Large intestine (tissue), 3 donors: ENCODE results near the gene FAF2. TPM values are rescaled to one million over a fixed set of nuclear protein-coding genes. Genes with fewer than 3 reads are reported as not detected.
A peak's percentile ranks its signal among the peaks of the same experiment; 100 is the strongest.

Source experiments
- DNase-seq, 2 donors: peaks; one replicate each; pipeline versions ENCODE4 v3.0.0 to v3.0.0-alpha.2; 2013
- H3K27ac ChIP-seq: one replicate; pipeline ENCODE4 v1.5.1; 2013; ENCODE audit warnings: low read length
- H3K27me3 ChIP-seq: 2 replicates; pipeline ENCODE4 v1.6.1; 2013; ENCODE audit warnings: low read length; ENCODE audit not compliant: control insufficient read depth, insufficient read depth
- H3K36me3 ChIP-seq: 2 replicates; pipeline ENCODE4 v1.6.1; 2013; ENCODE audit warnings: low read length; ENCODE audit not compliant: control insufficient read depth, insufficient read depth
- H3K4me1 ChIP-seq: one replicate; pipeline ENCODE4 v1.6.1; 2013; ENCODE audit warnings: low read length; ENCODE audit not compliant: control insufficient read depth, insufficient read depth
- H3K4me3 ChIP-seq: one replicate; pipeline ENCODE4 v1.5.1; 2013; ENCODE audit warnings: low read length
- H3K9me3 ChIP-seq: one replicate; pipeline ENCODE4 v1.6.1; 2013; ENCODE audit warnings: mild to moderate bottlenecking, low read depth, low read length, moderate library complexity; ENCODE audit not compliant: control insufficient read depth
- WGBS: methylation state at CpG from one replicate; pipeline ENCODE4 v1.1.5; 2013; ENCODE audit warnings: low lambda C conversion rate; ENCODE audit not compliant: insufficient coverage; 5-methylcytosine and 5-hydroxymethylcytosine counted together
- polyA plus RNA-seq: library from polyadenylated mRNA; unstranded; fragments of 120-200 nt; gene quantifications from one replicate; pipeline ENCODE4 v1.2.1, GENCODE V29; 2013

FAF2 gene
- polyA plus RNA-seq, 1 donor = 50.9 TPM

GRCh38 chr5:176408590-176408989, 39.6 kb upstream of the FAF2 start:
- DNase-seq = no peak
- no peak overlapping the region for H3K4me3 ChIP-seq
- peaks cover 18% of the 10 kb centered on the region for H3K4me1 ChIP-seq
- H3K27ac ChIP-seq = no peak overlapping the region
- no CpG with 5 or more reads among the region's 5 CpGs for WGBS
- H3K27me3 ChIP-seq = no peaks in the 10 kb centered on the region
- no peaks in the 10 kb centered on the region for H3K9me3 ChIP-seq
- peaks cover 51% of the 10 kb centered on the region for H3K36me3 ChIP-seq

DNA sequence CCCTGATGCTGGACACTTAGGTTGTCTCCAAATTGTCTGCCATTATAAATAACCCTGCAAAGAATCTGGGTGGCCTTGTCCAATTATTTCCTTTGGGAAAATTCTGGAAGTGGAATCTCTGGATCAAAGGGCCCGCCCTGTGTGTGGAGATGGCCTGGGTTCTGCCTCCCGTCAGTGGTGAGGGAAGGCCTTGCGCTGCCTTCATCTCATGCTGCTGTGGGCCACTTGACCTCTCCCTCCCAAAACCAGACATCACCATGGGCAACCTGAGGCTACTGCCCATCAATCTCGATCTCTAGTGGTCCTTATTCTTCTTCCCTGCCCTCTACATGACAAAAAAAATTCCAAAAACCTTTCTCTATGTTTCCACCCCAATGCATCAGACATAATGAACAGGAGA, 38.4 kb upstream of the FAF2 start:
- no peak overlapping the region for H3K27ac ChIP-seq
- 100% methylated on average over 1 of the region's 4 CpGs for WGBS
- no peaks in the 10 kb centered on the region for H3K9me3 ChIP-seq
- H3K36me3 ChIP-seq = peaks cover 51% of the 10 kb centered on the region
- no peak for DNase-seq
- no peaks in the 10 kb centered on the region for H3K27me3 ChIP-seq
- no peak overlapping the region for H3K4me3 ChIP-seq
- peaks cover 8% of the 10 kb centered on the region for H3K4me1 ChIP-seq

- H3K36me3 ChIP-seq = peaks cover 48% of the 10 kb centered on the region
- no peak overlapping the region for H3K4me3 ChIP-seq
- DNase-seq = no peak
- H3K27me3 ChIP-seq = no peaks in the 10 kb centered on the region
- WGBS = no CpG with 5 or more reads among the region's 5 CpGs
- H3K27ac ChIP-seq = no peak overlapping the region
- H3K9me3 ChIP-seq = no peaks in the 10 kb centered on the region
- H3K4me1 ChIP-seq = peaks cover under 1% of the 10 kb centered on the region
Measured at GRCh38 chr5:176410486-176411180, 37.6 kb upstream of the FAF2 start.

DNA sequence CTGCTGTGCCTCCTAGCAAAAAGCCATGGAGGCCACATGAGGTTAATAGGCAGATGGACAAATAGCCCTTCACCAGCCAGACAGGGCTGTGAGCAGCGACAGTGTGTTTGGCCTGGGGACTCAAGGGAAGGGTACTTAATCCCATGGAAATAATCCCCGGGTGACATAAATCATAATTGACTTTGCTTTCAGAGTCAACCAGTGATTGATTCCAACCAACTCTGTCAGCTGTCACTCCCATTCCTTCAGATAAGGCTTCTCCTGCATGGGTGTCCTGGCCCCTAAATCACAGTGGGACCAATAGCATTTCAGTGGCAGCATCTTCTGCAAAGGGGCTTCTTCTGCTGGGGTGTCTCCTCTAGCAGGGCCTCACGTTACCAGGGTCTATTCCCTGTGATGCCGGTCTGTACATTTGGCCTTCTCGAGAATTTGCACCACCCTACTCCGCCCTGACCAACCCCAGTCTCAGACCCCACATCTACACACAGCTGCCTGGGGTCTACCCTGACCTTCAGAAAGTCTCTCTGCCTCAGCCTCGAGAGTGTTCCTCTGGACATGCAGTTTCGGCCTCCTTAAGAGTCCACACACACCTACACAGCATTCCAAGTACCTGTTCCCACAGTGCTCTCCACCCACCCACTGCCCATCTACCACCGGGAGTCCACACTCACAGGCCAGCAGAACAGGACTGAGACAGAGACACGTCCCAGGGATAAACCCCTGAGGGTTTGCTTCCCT, 35.5 kb upstream of the FAF2 start:
- H3K4me3 ChIP-seq = no peak overlapping the region
- H3K4me1 ChIP-seq = peaks cover 12% of the 10 kb centered on the region
- H3K27me3 ChIP-seq = no peaks in the 10 kb centered on the region
- peaks cover 28% of the 10 kb centered on the region for H3K36me3 ChIP-seq
- WGBS = no CpG with 5 or more reads among the region's 10 CpGs
- DNase-seq = no peak
- H3K27ac ChIP-seq = no peak overlapping the region
- no peaks in the 10 kb centered on the region for H3K9me3 ChIP-seq

GRCh38 chr5:176413255-176413565, 35.0 kb upstream of the FAF2 start:
- no peak for DNase-seq
- H3K4me1 ChIP-seq = peaks cover 17% of the 10 kb centered on the region
- no CpG with 5 or more reads among the region's 2 CpGs for WGBS
- H3K36me3 ChIP-seq = peaks cover 24% of the 10 kb centered on the region
- H3K9me3 ChIP-seq = no peaks in the 10 kb centered on the region
- no peak overlapping the region for H3K27ac ChIP-seq
- no peaks in the 10 kb centered on the region for H3K27me3 ChIP-seq
- H3K4me3 ChIP-seq = no peak overlapping the region

DNA sequence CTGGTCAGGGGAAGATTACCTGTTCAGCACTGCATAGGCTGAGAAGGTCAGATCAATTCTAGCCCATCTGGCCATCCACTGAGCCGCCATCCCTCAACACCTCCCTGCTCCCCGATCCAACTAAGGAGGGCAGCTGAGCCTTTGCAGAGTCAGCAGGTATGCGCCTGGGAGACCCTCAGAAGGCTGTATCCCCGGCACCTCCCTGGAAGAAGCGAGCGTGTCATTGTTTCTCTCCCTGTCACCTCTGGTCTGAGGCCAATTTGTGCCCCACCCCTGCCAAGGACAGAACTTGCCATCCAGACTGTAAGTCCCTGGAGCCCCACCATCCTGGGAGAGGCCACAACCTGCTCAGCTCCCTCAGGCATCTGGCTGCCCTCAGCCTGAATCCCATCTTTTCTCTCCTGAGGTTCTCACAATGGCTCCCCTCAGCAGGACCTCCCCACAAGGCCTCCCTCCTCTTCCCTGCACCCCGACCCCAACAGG, 34.4 kb upstream of the FAF2 start:
- H3K9me3 ChIP-seq = no peaks in the 10 kb centered on the region
- DNase-seq = no peak
- H3K27ac ChIP-seq = no peak overlapping the region
- H3K36me3 ChIP-seq = peaks cover 22% of the 10 kb centered on the region
- peak overlapping the region; percentile 87 for H3K4me3 ChIP-seq
- no peaks in the 10 kb centered on the region for H3K27me3 ChIP-seq
- no CpG with 5 or more reads among the region's 7 CpGs for WGBS
- H3K4me1 ChIP-seq = peaks cover 17% of the 10 kb centered on the region

- H3K4me1 ChIP-seq = peaks cover 17% of the 10 kb centered on the region
- no peak for DNase-seq
- no peaks in the 10 kb centered on the region for H3K9me3 ChIP-seq
- H3K27me3 ChIP-seq = no peaks in the 10 kb centered on the region
- H3K36me3 ChIP-seq = peaks cover 18% of the 10 kb centered on the region
- H3K4me3 ChIP-seq = peak overlapping the region; percentile 87
- WGBS = 60% methylated on average over 2 of the region's 3 CpGs
- no peak overlapping the region for H3K27ac ChIP-seq
Measured at GRCh38 chr5:176414704-176415103, 33.5 kb upstream of the FAF2 start.

DNA sequence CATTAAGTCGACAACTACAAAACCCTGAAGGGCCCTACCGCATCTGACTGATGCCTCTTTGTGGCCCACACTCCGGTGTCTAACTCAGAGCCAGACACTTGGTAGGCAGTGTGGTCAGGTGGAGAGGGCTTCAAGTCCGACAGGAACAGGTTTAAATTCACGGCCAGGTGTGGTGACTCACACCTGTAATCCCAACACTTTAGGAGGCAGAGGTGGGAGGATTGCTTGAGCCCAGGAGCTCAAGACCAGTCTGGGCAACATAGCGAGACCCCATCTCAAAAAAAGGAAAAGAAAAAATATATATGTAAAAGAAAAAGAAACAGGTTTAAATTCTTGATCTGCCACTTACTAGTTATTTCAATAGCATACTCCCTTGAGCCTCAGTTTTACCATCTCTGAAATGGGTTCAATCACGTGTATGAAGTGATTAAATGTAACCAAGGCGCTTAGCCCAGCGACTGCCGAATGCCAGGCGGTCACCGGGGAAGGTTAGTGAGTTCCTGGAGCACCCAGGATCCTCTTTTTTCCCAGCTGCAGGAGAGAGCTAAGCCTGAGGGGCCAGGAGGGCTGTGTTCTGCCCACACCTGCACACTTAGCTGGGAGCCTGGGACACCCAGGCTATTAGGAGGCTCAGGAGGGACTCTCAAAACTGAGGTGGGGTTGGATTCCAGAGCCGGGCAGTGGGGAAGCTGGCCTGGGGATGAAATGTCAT, 32.8 kb upstream of the FAF2 start:
- no peak for DNase-seq
- no CpG with 5 or more reads among the region's 13 CpGs for WGBS
- Histone ChIP-seq H3K27me3 (no peaks in the 10 kb centered on the region), H3K4me3 (peak overlapping the region; percentile 87), H3K36me3 (peaks cover 12% of the 10 kb centered on the region), H3K27ac (peak overlapping the region; percentile 77), H3K9me3 (peaks cover 4% of the 10 kb centered on the region), H3K4me1 (peaks cover 17% of the 10 kb centered on the region)

GRCh38 chr5:176415952-176416924, 31.9 kb upstream of the FAF2 start, which contains the start of gene CLTB:
Gene CLTB, minus strand, starts transcription at chr5:176416539. Its CDS starts 176 bp downstream, at chr5:176416363.
- peaks cover 17% of the 10 kb centered on the region for H3K4me1 ChIP-seq
- peak within 1 kb of the TSS; percentile 87 for H3K4me3 ChIP-seq
- peaks cover 11% of the 10 kb centered on the region for H3K36me3 ChIP-seq
- no CpG with 5 or more reads among the region's 107 CpGs for WGBS
- H3K27ac ChIP-seq = peak within 1 kb of the TSS; percentile 92
- peaks cover 9% of the 10 kb centered on the region for H3K9me3 ChIP-seq
- DNase-seq = peak; percentile 93 to 94
- H3K27me3 ChIP-seq = no peaks in the 10 kb centered on the region
